ENCODE results near the gene CYP4F22.
"Not testable (repeated sequence)": the region's sequence is repeated elsewhere in the genome, so short reads cannot be mapped to it uniquely, and the experiment has no call there.

The CYP4F22 gene

DNA sequence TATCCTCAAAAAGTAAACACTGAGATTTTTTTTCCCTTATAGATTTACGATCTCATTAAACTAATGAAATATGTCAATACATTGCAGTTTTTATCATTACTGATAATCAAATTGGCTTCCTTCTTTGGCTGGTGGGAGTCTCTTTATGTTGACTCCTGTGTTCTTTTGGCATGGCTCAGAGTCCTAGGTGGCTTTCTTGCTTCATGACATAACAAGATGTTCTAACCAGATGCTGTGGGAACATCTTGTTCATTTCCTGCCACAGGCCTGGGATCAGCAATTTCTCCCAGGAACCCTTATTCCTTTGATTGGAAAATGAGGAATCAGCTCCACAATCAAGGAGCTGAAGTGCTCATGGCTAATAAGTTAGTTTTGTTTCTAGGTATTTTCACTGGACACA lies 13.2 kb upstream of the CYP4F22 start:
- DNase-seq: no peak

DNA sequence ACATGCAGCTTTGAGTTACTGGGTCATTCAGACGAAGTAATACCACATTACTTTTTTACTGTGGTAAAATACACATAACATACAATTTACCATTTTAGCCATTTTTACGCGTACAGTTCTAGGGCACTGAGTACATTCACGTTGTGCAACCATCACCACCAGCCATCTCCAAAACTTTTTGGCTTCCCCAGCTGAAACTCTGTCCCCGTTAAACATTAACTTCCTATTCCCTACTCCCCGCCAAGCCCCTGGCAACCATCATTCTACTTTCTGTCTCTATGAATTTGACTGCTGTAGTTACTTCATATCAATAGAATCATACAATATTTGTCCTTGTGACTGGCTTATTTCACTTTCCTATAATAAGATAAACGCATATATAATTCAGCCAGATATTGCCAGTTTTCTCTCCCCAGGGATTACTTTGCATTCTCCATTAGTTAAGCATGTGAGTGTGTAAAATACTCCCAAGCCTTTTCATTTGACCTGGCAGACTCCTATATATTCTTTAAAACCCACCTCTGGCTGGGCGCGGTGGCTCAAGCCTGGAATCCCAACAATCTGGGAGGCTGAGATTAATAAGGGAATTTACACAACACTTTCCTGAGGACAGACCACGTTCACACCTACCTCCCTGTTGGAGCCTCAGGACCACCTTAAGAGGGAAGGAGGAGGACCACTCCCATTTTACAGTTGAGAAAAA lies 10.0 kb upstream of the CYP4F22 start:
- DNase-seq: no peak

DNA sequence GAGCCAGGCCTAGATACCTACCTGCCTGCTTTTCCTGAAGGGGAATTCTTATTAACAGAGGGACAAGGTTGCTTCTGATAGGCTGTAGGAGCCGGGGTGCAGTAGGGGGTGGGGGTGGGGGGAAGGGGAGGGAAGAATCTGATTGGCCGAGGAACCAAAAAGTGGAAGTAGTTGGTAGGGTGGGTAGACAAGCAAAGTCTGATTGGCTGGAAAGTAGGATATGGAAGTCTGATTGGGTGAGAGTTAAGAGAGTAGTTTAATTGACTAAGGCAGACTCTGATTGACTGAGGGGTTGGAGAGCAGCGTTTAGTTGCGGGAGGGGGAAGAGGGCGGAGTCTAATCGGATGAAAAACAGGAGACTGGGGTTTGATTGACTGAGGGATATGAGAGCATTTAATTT lies 9.4 kb upstream of the CYP4F22 start:
- DNase-seq: no peak

DNA sequence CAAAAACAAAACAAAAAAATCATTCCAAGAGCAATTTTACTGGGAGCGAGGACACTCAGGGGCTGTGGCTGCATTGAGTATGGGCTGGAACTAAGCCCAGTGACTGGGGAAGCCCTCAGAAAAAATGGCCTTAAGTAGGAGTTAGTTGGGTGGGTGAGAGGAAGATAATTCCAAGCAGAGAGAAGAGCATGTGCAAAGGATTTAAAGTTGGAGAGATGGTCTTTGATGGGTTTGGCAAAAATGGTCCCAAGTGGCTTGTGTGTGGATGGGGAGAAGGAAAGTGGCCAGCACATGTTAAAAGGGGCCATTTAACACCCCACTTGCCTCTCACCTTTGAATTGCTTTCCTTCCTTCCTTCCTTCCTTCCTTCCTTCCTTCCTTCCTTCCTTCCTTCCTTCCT lies 6.7 kb upstream of the CYP4F22 start:
- DNase-seq: no peak

GRCh38 chr19:15502264-15502663 lies 6.1 kb upstream of the CYP4F22 start:
- no peak for DNase-seq

DNA sequence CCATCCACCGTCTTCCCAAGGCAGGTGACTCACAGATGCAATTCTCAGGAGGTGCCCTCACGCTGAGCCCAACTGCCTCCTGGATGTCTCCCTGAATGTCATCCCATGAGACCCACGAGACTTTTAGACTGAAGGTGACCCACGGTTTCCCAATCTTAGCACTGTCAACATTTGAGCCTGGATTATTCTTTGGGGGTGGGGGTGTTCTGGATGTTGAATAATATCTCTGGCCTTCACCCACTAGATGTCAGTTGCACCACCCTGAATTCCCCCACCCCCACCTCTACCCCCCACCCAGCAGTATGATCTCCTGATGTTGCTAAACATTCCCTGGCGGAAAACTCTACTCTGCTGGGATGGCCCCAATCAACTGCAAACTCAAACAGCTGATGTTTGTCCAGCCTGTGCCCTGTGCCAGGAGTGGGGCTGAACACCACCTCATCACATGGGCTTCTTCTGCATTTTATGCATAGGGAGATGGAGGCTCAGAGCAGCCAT lies 2.2 kb upstream of the CYP4F22 start:
- no peak for DNase-seq

DNA sequence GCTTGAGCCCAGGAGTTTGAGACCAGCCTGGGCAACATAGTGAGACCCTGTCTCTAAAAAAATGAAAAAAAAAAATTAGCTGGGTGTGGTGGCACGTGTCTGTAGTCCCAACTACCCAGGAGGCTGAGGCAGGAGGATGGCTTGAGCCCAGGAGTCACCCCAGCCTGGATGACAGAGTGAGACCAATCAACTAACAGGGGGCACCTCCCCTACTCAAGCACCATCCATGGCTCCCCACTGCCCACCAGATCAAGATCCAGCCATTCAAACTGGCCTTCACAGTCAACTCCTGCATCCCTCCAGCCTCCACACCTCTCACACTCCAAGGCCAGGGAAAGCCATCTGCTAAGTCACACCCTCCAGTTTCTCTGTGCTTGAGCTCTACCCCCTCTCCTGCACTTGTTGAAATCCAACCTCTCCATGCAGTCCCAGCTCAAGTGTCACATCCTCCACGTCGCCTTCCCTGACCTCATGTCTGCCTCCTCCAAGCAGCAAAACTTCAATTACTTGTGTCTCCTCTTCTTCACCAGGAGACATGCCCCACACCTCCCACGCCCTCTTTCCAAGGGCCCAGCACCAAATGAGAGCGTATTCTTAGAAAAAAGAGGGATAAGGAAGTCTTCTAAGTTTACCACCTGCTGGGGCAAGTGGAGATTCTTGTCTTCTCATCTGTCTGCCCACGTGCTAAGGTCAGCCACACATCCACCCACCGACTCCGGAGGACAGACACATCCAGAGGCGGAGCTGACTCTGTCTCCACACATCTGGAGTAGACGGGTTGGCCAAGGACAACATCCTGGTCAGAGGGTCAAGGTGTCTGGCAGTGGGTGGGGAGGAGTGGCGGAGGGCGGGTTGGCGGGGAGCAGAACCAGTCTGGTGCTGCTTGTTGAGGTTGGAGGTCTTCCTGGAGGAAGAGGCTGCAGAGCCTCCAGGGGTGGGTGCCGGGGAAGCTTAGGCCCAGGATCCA lies 974 bp upstream of the CYP4F22 start:
- DNase-seq: no peak

DNA sequence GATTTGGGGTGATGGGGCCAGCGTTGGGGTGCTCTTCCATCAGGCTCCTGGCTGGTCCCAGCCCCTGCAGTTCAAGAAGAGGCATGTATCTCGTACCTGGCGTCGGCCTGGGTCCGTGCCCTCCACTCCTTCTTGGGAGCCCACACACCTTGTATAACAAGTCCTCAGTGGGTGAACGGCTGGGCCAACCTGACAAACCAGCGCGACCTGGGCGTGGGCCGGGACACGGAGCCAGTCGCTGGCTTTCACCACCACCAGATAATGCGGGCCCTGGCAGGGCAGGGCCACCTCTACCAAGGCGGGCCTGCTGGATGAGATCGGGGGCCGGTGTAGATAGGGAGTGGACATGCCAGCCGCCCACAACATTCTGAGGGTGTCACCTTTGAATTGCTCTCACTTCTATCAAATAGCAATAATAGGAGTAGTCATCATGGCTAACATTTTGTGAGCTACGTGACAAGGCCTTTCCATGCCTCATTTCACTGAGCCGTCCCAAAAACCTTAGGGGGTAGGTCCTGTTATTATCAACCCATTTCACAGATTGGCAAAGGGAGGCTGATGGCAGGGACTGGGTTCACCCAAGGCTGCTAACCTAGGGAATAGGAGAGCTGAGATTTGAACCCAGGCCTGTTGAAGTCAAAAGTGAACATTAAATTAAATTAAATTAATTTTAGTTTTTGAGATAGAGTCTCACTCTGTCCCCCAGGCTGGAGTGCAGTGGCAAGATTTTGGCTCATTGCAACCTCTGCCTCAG lies 3.5 kb downstream of the CYP4F22 start:
- DNase-seq: no peak

DNA sequence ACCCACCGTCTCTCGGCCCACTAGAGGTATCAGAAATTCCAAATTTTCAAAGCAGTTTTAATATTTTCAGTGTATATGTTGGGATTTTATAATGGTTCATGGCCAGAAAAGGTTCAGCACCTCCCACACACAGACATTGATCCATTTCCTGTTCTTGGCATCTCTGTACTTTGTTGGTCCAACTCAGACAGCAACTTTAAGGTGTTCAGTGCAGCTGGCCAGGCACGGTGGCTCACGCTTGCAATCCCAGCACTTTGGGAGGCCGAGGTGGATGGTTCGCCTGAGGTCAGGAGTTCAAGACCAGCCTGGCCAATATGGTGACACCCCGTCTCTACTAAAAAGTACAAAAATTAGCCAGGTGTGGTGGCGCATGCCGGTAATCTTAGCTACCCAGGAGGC lies 6.9 kb downstream of the CYP4F22 start:
- not testable (repeated sequence) for DNase-seq

DNA sequence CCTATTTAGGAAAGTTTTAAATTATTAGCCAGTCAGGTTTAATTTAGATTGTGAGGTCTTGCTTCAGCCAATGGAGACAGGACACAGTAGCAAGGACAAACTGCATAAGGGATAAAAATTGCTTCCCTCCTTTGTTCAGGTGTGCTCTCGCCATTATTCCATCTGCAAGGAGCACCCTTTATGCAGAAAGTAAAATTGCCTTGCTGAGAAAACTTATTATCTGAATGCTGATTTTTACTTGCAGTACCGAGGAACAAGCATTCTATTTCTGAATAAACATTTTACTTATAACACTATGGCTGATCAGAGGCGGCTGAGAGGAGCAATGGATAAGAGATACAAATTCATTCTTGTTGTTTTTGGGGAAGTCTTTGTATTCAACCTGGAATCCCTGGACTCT lies 8.0 kb downstream of the CYP4F22 start:
- DNase-seq: no peak

DNA sequence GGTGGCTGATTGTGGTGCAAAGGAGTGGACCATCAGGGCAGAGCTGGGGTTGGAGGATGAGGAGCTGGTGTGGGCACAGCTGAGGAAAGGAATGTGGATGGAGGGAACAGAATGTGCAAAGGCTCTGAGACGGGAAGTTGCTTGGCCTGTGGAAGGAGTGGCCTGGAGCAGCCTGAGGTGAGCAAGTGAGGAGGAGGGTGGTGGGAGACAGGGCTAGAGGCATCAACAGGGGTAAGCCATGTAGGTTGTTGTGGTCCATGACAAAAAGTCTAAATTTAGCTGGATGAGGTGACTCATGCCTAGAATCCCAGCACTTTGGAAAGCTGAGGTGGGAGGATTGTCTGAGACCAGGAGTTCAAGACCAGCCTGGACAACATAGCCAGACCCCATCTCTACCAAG lies 9.5 kb downstream of the CYP4F22 start:
- DNase-seq: no peak

DNA sequence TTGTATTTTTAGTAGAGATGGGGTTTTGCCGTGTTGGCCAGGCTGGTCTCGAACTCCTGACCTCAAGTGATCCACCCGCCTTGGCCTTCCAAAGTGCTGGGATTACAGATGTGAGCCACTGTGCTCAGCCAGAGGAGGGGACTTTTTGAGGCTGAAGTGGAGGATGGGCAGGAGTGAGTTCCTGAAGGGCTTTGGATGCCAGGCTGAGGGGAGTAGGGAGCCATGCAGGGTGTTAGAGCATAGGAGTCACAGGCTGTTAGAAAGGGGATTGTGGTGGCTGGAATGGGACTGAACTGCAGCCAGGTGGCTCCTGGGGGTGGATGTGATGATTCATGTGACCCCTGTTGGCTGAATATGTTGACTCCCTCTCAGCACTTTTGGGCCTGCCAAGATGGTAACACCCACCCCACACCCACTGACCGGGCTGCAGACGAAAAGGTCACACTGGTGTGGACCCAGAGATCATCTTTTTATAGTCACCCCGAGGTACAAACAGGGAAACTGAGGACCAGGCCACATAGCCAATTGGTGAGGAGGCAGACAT lies 11.2 kb downstream of the CYP4F22 start:
- DNase-seq: no peak

- no peak for DNase-seq
Observed at GRCh38 chr19:15524781-15525180, 16.5 kb downstream of the CYP4F22 start.

DNA sequence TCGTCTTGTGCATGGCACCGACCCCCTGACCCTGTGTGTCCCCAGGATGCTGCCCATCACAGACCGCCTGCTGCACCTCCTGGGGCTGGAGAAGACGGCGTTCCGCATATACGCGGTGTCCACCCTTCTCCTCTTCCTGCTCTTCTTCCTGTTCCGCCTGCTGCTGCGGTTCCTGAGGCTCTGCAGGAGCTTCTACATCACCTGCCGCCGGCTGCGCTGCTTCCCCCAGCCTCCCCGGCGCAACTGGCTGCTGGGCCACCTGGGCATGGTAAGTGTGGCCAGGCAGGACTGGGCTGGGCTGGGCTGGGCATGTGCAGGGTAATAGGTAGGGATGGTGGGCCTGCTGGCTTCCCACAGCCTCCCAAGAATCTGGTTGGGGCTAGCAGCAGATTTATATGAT lies 17.0 kb downstream of the CYP4F22 start:
- no peak for DNase-seq

GRCh38 chr19:15526408-15526807 lies 18.1 kb downstream of the CYP4F22 start:
- no peak for DNase-seq

GRCh38 chr19:15527705-15528104 lies 19.4 kb downstream of the CYP4F22 start:
- DNase-seq: no peak

DNA sequence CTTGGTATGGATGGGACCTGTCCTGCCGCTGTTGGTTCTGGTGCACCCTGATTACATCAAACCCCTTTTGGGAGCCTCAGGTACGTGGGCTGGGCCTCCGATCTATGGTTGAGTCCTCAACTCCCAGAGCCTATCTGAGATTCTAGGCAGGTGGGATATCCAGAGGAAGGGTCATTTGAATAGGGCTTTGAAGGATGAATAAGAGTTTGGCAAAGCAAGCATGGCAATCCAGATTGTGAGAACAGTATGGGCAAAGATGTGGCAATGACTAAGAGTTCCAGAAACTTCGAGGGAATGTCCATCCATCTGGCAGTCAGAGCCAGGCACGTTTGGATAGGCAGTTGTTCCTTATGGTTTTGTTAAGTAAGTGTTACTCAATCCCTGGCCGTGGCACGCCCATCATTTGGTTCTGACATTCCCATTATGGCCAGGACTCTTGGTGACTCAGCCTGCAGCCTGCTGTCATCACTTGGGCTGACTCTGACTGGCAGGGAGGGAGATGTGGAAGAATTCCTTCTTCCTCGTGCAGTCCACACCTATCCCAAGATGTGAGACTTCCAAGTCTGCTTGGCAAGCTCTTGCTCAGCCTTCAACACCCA lies 21.5 kb downstream of the CYP4F22 start:
- DNase-seq: no peak

DNA sequence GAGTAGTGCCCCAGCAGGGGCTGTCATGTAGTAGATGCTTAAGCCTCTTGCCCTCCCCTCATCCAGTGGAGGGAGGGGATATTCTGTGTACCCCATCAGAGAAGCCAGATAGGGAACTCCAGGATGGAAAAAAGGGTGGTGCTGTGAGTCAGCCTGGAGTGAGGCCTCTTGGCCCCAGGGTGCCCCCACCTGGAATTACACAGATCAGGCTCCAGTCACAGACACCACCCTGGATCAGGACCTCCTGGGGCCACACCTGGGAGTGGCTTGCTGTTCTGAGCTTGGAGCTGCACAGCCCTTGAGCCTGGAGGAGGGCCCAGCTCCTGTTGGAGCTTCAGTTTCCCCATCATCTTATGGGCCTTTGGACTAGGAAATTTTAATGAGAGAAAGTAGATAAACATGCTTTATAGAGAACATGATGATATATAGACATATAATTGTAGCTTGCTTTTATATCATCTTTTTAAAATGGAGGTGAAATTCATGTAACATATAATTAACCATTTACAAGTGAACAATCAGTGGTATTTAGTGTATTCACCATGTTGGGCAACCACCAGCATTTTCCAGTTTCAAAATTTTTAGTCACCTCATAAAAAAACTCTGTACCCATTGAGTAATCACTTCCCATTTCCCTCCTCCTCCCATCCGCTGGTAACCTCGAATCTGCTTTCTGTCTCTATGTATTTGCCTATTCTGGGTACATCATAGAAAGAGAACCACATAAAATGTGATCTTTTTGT lies 24.6 kb downstream of the CYP4F22 start:
- peak; percentile 25 for DNase-seq

GRCh38 chr19:15533522-15533830 lies 25.2 kb downstream of the CYP4F22 start:
- DNase-seq: not testable (repeated sequence)

- DNase-seq: peak; percentile 34
Observed at GRCh38 chr19:15534957-15535864, 26.9 kb downstream of the CYP4F22 start.

DNA sequence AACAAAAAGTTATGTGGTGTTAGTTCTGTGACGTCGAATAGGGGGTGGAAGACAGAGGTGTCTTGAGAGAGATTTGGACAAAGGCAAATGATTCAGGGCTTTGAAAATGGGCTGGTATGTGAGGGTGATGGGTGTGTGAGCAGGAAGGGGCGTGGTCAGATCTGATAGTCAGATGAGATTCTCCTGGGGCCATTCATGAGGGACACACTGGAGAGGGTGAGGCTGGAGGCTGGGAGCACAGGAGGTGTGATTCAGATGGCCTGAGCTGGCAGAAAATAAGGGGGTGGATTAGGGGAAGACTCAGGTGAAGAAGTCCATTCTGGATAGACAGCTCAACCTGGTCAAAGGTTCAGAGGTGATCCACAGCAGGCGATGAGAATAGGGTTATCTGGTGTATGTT lies 28.0 kb downstream of the CYP4F22 start:
- DNase-seq: no peak
